ENCODE data around the gene ANKRD22.

GRCh38 chr10:88851706-88852105, at the start of gene ANKRD22:
- TF ChIP-seq CTCF (IDR thresholded peaks at IDR 0.05) (no peak), POLR2A (IDR thresholded peaks at IDR 0.05) (no peak), POLR2AphosphoS5 (IDR thresholded peaks at IDR 0.05) (no peak)

All from gastroesophageal sphincter (tissue), 3 donors.